Stimulated activated CD4-positive, alpha-beta T cell treated with anti-CD3 and anti-CD28 coated beads, TNF-alpha, amount 100 ng/mL, for 48 hours (primary cell): ENCODE results near the gene GUCY2D.

ENCODE experiments used
- DNase-seq, 3 donors: peaks; one replicate each; pipeline ENCODE4 v3.0.0-alpha.2; 2020; ENCODE audit warnings: low read depth in 3 of 3

The GUCY2D gene

DNA sequence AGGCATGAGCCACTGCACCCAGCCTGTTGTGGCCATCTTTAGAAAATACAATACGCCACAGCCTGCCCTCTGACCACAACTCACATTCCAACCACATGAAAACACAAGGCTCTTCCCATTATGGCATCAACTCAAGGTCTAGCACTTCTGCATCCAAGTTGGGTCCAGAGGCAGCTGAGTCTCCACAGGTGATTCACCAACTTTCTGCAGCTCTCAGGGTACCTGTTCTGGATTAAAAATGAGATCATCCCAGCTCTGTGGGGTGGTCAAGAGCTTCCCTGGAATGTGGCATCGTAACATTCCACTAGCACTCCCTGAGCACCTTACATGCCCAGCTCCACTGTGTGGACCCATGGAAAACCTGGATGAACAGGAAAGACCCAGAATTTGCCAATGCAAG, 9.9 kb upstream of the GUCY2D start:
- DNase-seq = no peak

DNA sequence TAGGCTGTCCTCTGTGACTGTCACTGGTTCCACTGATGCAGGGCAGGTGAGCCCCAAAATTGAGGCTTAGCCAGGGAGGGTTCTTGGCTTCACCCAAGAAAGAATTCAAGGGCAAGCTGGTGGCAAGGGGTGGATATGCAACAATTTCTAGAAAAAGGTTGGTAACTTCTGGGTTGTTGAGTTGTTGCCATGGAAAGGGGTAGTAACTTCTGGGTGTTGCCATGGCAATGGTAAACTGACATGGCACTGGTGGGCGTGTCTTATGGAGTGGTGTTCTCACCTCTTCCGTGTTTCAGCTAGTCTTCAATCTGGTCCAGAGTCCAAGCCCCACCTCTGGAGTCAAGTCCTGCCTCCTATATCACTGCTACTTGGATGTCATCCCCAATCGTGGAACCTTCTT, 9.5 kb upstream of the GUCY2D start:
- no peak for DNase-seq

- DNase-seq = no peak
Observed at GRCh38 chr17:7993972-7994589, 8.3 kb upstream of the GUCY2D start.

- DNase-seq = no peak
Observed at GRCh38 chr17:7995724-7996123, 6.7 kb upstream of the GUCY2D start.

DNA sequence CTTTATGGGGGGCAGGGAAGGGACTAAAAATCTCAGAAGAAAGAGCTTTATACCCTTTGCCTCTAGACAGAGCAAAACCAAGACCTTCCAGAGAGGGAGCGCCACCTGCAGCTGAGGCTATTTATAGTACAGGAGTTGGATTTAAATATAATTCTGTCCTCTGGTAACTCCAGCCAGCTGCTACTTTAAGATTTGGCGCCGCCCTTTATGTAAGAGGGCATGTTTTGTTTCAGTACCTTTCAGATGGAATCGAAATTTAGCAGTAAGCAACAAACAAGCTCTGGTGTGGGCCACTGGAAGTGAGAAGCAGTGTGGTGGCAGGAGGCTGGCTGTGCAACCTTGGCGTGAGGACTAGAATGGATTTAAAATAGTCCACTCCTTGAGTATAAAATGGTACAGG, 5.2 kb upstream of the GUCY2D start:
- DNase-seq = no peak

- no peak for DNase-seq
Observed at GRCh38 chr17:8002721-8003593, 542 bp downstream of the GUCY2D start.

DNA sequence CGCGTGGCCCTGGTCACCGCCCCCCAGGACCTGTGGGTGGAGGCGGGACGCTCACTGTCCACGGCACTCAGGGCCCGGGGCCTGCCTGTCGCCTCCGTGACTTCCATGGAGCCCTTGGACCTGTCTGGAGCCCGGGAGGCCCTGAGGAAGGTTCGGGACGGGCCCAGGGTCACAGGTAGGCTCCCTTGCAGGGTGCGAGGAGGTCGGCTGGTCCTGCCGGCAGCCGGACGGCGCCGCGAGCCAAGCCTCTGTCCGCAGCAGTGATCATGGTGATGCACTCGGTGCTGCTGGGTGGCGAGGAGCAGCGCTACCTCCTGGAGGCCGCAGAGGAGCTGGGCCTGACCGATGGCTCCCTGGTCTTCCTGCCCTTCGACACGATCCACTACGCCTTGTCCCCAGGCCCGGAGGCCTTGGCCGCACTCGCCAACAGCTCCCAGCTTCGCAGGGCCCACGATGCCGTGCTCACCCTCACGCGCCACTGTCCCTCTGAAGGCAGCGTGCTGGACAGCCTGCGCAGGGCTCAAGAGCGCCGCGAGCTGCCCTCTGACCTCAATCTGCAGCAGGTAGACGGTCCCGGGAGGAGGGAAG, 1.3 kb downstream of the GUCY2D start:
- DNase-seq = no peak

- DNase-seq = no peak
Observed at GRCh38 chr17:8004899-8005298, 2.5 kb downstream of the GUCY2D start.

GRCh38 chr17:8005357-8005756, 2.9 kb downstream of the GUCY2D start:
- DNase-seq = no peak

GRCh38 chr17:8005967-8006730, 3.7 kb downstream of the GUCY2D start:
- DNase-seq = no peak

DNA sequence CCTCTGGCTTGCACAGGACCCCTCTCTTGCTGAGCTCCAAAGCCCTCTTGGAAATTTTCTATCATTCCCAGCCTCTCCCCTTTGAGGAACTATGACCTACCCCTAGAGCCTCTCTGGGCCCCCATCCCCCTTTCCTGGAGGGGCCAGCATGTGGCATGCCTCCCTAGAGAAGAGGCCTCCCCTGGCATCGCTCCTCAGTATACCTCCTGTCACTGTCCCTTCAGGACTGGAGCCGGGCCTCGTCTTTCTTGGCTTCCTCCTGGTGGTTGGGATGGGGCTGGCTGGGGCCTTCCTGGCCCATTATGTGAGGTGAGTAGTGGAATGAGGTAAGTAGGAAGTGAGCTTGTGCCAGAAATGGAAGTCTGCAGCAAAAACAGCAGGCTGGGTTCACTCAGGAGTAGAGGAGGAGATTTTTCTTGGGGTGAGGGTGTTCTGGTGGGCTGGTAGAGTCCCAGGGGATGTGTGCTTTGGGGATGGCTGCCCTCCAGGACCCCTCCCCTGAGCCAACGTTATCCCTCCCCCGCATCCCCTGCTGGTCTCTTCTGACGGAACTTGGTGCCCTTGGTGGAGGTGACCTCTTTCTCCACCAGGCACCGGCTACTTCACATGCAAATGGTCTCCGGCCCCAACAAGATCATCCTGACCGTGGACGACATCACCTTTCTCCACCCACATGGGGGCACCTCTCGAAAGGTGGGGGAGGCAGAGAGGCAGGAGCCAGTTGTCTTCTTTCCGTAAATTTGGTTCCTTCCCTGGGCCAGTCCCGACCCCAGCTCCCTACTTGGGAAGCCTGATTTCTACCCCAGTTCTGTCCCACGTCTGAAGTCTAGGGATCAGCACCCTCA, 4.6 kb downstream of the GUCY2D start:
- DNase-seq = no peak

- DNase-seq = no peak
Observed at GRCh38 chr17:8007836-8008235, 5.4 kb downstream of the GUCY2D start.

DNA sequence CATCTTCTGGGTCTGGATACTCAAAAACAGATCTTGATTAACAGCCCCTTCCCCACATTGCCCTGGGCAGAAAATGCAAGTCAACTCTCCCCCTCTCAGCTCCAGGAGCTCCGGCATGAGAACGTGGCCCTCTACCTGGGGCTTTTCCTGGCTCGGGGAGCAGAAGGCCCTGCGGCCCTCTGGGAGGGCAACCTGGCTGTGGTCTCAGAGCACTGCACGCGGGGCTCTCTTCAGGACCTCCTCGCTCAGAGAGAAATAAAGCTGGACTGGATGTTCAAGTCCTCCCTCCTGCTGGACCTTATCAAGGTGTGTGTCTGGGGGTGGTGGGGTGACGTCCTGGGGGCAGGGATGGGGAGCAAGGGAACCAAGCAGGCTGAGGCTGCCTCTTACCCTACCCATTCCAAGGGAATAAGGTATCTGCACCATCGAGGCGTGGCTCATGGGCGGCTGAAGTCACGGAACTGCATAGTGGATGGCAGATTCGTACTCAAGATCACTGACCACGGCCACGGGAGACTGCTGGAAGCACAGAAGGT, 9.7 kb downstream of the GUCY2D start:
- no peak for DNase-seq

DNA sequence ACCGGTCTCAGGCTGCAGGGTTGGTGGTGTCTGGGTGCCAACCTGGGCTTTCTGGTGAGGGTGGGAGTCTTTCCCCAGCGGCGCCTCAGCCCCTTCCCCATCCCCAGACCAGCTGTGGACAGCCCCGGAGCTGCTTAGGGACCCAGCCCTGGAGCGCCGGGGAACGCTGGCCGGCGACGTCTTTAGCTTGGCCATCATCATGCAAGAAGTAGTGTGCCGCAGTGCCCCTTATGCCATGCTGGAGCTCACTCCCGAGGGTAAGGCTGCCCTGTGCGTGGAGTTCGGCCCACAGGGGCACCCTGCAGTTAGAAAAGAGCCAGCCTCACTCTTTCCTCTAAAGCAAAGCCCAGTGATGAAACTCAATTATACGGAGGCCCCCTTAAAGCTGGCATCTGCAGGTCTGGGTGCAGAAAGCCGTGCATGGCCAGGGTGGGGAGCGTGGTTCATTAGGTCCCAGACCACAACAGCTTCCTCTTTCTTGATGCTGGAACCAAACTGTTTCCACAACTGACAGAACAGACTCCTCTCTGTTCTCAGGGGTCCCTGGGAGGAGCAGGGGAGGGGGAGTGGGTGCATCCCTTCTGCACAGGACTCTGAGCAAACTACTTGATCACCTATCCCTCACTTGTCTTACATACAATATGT, 10.7 kb downstream of the GUCY2D start:
- DNase-seq = no peak

- DNase-seq = no peak
Observed at GRCh38 chr17:8013731-8014557, 11.5 kb downstream of the GUCY2D start.

DNA sequence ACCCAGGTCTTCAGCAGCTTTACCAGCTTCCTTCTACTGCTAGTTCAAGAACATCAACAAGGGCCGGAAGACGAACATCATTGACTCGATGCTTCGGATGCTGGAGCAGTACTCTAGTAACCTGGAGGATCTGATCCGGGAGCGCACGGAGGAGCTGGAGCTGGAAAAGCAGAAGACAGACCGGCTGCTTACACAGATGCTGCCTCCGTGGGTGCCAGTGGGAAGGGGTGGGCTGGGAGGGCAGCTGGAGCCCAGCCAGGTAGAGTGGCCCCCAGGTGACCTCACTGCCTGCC, 12.1 kb downstream of the GUCY2D start:
- DNase-seq = no peak

GRCh38 chr17:8015236-8015956, 13.0 kb downstream of the GUCY2D start:
- no peak for DNase-seq

- no peak for DNase-seq
Observed at GRCh38 chr17:8015957-8016631, 13.7 kb downstream of the GUCY2D start.
